Measurements from ENCODE around the gene THBS2.

Gene THBS2

GRCh38 chr6:169210611-169211010 lies 43.0 kb downstream of the THBS2 start:
- POLR2A ChIA-PET, result no interaction called here
- DNase-seq (ENCODE audit: extremely low spot score), result no peak
- no peak for TF ChIP-seq CTCF (IDR thresholded peaks at IDR 0.05; ENCODE audit: control extremely low read depth, extremely low read depth, low read depth, missing control alignments)
- CTCF ChIA-PET, result no interaction called here

- ChIA-PET POLR2A (no interaction called here), CTCF (no interaction called here)
- DNase-seq (ENCODE audit: extremely low spot score), result no peak
- no peak for TF ChIP-seq CTCF (IDR thresholded peaks at IDR 0.05; ENCODE audit: control extremely low read depth, extremely low read depth, low read depth, missing control alignments)
Measured at GRCh38 chr6:169208011-169208410, 45.6 kb downstream of the THBS2 start.

GRCh38 chr6:169207482-169207881 lies 46.2 kb downstream of the THBS2 start:
- ChIA-PET CTCF (no interaction called here), POLR2A (no interaction called here)
- no peak for DNase-seq (ENCODE audit: extremely low spot score)
- no peak for TF ChIP-seq CTCF (IDR thresholded peaks at IDR 0.05; ENCODE audit: control extremely low read depth, extremely low read depth, low read depth, missing control alignments)

- TF ChIP-seq CTCF (IDR thresholded peaks at IDR 0.05; ENCODE audit: control extremely low read depth, extremely low read depth, low read depth, missing control alignments), result no peak
- DNase-seq (ENCODE audit: extremely low spot score), result no peak
- CTCF ChIA-PET, result no interaction called here
- POLR2A ChIA-PET, result no interaction called here
Measured at GRCh38 chr6:169205176-169206160, 48.2 kb downstream of the THBS2 start.

- no peak for TF ChIP-seq CTCF (IDR thresholded peaks at IDR 0.05; ENCODE audit: control extremely low read depth, extremely low read depth, low read depth, missing control alignments)
- no peak for DNase-seq (ENCODE audit: extremely low spot score)
- CTCF ChIA-PET, result no interaction called here
- POLR2A ChIA-PET, result no interaction called here
Measured at GRCh38 chr6:169204167-169204566, 49.5 kb downstream of the THBS2 start.

GRCh38 chr6:169201985-169202384 lies 51.7 kb downstream of the THBS2 start:
- CTCF ChIA-PET, result interaction anchor here (1.4 kb wide), 1 partner anchor 8 kb away, joined by 3 read pairs; no protein-coding TSS in a partner anchor
- POLR2A ChIA-PET, result no interaction called here
- TF ChIP-seq CTCF (IDR thresholded peaks at IDR 0.05; ENCODE audit: control extremely low read depth, extremely low read depth, low read depth, missing control alignments), result no peak
- no peak for DNase-seq (ENCODE audit: extremely low spot score)
